Common myeloid progenitor, CD34-positive (primary cell): ENCODE data around the gene KLHL30.

Source experiments
- CTCF ChIA-PET: fragments of 350-600 bp; sonication (Branson Sonifier 250); formaldehyde crosslinking; loops from one replicate; lab custom pipeline; 2021; ENCODE audit warnings: antibody characterized with exemption; lab: Charles Lee
- POLR2A ChIA-PET: fragments of 350-600 bp; sonication (Branson Sonifier 250); formaldehyde crosslinking; loops from one replicate; lab custom pipeline; 2021; ENCODE audit warnings: antibody characterized with exemption; lab: Charles Lee
- DNase-seq, 3 donors: peaks; one replicate each; pipeline versions ENCODE4 v3.0.0 to v3.0.0-alpha.2; 2013
- H3K27ac ChIP-seq, 2 experiments: 1 replicate in 1 of 2; 2 replicates in 1 of 2; pipeline ENCODE4 v1.7.0; 2013; ENCODE audit warnings: inconsistent platforms in 2 of 2, low read length in 2 of 2, mild to moderate bottlenecking in 2 of 2, low read depth in 1 of 2, moderate library complexity in 1 of 2; ENCODE audit not compliant: severe bottlenecking in 2 of 2, insufficient read depth in 1 of 2, poor library complexity in 1 of 2
- H3K27me3 ChIP-seq, 5 experiments: replicated peaks in 2 of 5; 1 replicate in 3 of 5; 2 replicates in 2 of 5; pipeline versions ENCODE4 v1.6.1 to v1.7.0; 2013; ENCODE audit warnings: low read length in 4 of 5, mild to moderate bottlenecking in 2 of 5, moderate library complexity in 2 of 5, inconsistent platforms in 1 of 5; ENCODE audit not compliant: insufficient read depth in 5 of 5, control insufficient read depth in 4 of 5
- H3K36me3 ChIP-seq, 4 experiments: 1 replicate in 2 of 4; 2 replicates in 2 of 4; pipeline versions ENCODE4 v1.6.1 to v1.7.0; 2013; ENCODE audit warnings: low read length in 3 of 4, control low read depth in 1 of 4, mild to moderate bottlenecking in 1 of 4; ENCODE audit not compliant: control insufficient read depth in 4 of 4, insufficient read depth in 4 of 4
- H3K4me1 ChIP-seq, 4 experiments: 1 replicate in 3 of 4; 2 replicates in 1 of 4; pipeline versions ENCODE4 v1.6.1 to v1.7.1; 2013; ENCODE audit warnings: low read length in 3 of 4, mild to moderate bottlenecking in 3 of 4, control low read depth in 1 of 4, inconsistent platforms in 1 of 4, moderate library complexity in 1 of 4; ENCODE audit not compliant: control insufficient read depth in 4 of 4, insufficient read depth in 4 of 4; ENCODE audit errors: control extremely low read depth in 1 of 4
- H3K4me3 ChIP-seq, 7 experiments: 1 replicate in 4 of 7; 2 replicates in 3 of 7; pipeline versions ENCODE4 v1.5.1 to v1.7.0; 2013; ENCODE audit warnings: mild to moderate bottlenecking in 7 of 7, low read length in 6 of 7, moderate library complexity in 6 of 7, inconsistent platforms in 2 of 7, low read depth in 2 of 7, control low read depth in 1 of 7; ENCODE audit not compliant: insufficient read depth in 4 of 7, control insufficient read depth in 1 of 7; ENCODE audit errors: extremely low read depth in 1 of 7
- H3K9me3 ChIP-seq, 5 experiments: 1 replicate in 4 of 5; 2 replicates in 1 of 5; pipeline versions ENCODE4 v1.6.1 to v1.7.1; 2013; ENCODE audit warnings: low read length in 4 of 5, mild to moderate bottlenecking in 2 of 5, inconsistent platforms in 1 of 5, low read depth in 1 of 5, moderate library complexity in 1 of 5; ENCODE audit not compliant: control insufficient read depth in 4 of 5, insufficient read depth in 2 of 5; ENCODE audit errors: control extremely low read depth in 1 of 5
- WGBS: methylation state at CpG from one replicate; pipeline ENCODE4 v1.1.5; 2013; ENCODE audit not compliant: insufficient coverage; 5-methylcytosine and 5-hydroxymethylcytosine counted together

The KLHL30 gene

GRCh38 chr2:238127165-238128060 lies 11.1 kb upstream of the KLHL30 start:
- peak in 2 of 3 donors; percentile 29 to 49 for DNase-seq
- Histone ChIP-seq H3K4me3 (peak overlapping the region in 1 of 7 experiments; percentile 19), H3K27ac (no peak overlapping the region), H3K36me3 (no peaks in the 10 kb centered on the region), H3K9me3 (no peaks in the 10 kb centered on the region), H3K4me1 (peaks cover 0 to 2% (median 0%) of the 10 kb centered on the region in 4 experiments), H3K27me3 (peaks cover 0 to 2% (median 0%) of the 10 kb centered on the region in 5 experiments)
- WGBS: 66% methylated on average over 18 of the region's 36 CpGs
- POLR2A ChIA-PET: no interaction called here
- CTCF ChIA-PET: interaction anchor here (1.0 kb wide), 3 partner anchors 10 to 158 kb away, joined by 3 to 4 read pairs (median 3); no protein-coding TSS in a partner anchor

DNA sequence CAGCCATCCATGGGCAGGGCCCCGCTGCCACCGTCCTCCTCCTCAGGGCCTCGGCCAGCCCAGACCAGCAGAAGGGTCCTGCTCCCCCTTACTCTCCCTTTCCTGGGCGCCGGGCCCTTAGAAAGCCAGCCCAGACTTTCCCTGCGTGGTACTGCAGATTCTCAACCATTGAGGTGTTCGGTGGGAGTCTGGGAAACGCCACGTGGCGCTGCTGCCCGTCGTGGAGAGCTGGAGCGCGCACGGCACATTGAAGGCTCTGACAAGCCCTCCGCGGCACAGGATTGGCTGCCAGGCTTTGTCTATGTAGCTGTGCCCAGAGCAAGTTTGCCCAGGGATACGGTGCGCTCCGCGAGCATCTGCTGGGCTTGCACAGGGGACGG lies 10.4 kb upstream of the KLHL30 start:
- DNase-seq: no peak
- peaks cover 0 to 2% (median 0%) of the 10 kb centered on the region in 5 experiments for H3K27me3 ChIP-seq
- POLR2A ChIA-PET: no interaction called here
- CTCF ChIA-PET: interaction anchor here (1.0 kb wide), 1 partner anchor 12 kb away, joined by 3 read pairs; no protein-coding TSS in a partner anchor
- no peaks in the 10 kb centered on the region for H3K36me3 ChIP-seq
- no peak overlapping the region for H3K4me3 ChIP-seq
- peaks cover 0 to 2% (median 0%) of the 10 kb centered on the region in 4 experiments for H3K4me1 ChIP-seq
- no peak overlapping the region for H3K27ac ChIP-seq
- WGBS: 90% methylated on average over 22 of the region's 22 CpGs
- H3K9me3 ChIP-seq: no peaks in the 10 kb centered on the region

GRCh38 chr2:238128534-238129001 lies 9.9 kb upstream of the KLHL30 start:
- DNase-seq: no peak
- no peaks in the 10 kb centered on the region for H3K9me3 ChIP-seq
- WGBS: 83% methylated on average over 23 of the region's 30 CpGs
- no peak overlapping the region for H3K4me3 ChIP-seq
- no peak overlapping the region for H3K27ac ChIP-seq
- ChIA-PET CTCF (interaction anchor here (1.0 kb wide), 2 partner anchors 9 to 11 kb away, joined by 3 read pairs; no protein-coding TSS in a partner anchor), POLR2A (no interaction called here)
- H3K27me3 ChIP-seq: peaks cover 0 to 2% (median 0%) of the 10 kb centered on the region in 5 experiments
- no peaks in the 10 kb centered on the region for H3K36me3 ChIP-seq
- peaks cover 0 to 2% (median 0%) of the 10 kb centered on the region in 4 experiments for H3K4me1 ChIP-seq

- Histone ChIP-seq H3K4me3 (no peak overlapping the region), H3K36me3 (no peaks in the 10 kb centered on the region), H3K4me1 (peaks cover 0 to 2% (median 0%) of the 10 kb centered on the region in 4 experiments), H3K27me3 (peaks cover 0 to 2% (median 0%) of the 10 kb centered on the region in 5 experiments), H3K27ac (no peak overlapping the region), H3K9me3 (no peaks in the 10 kb centered on the region)
- no peak for DNase-seq
- POLR2A ChIA-PET: no interaction called here
- CTCF ChIA-PET: interaction anchor here (1.0 kb wide), 1 partner anchor 8 kb away, joined by 3 read pairs; no protein-coding TSS in a partner anchor
- 95% methylated on average over 22 of the region's 22 CpGs for WGBS
Measured at GRCh38 chr2:238129166-238130010, 9.1 kb upstream of the KLHL30 start.

DNA sequence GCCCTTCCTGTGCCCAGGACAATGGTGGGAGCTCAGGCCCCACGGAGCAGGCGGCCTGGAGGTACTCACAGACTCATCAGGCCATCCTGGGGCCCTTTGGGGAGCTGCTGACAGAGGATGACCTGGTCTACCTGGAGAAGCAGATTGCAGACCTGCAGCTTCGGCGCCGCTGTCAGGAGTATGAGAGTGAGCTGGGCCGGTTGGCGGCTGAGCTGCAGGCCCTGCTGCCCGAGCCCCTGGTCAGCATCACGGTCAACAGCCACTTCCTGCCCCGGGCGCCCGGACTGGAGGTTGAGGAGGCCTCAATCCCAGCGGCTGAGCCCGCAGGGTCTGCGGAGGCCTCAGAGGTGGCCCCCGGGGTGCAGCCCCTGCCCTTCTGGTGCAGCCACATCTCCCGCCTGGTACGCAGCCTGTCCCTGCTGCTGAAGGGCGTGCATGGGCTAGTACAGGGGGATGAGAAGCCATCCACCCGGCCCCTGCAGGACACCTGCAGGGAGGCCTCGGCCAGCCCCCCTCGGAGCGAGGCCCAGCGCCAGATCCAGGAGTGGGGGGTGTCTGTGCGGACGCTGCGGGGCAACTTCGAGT lies 8.3 kb upstream of the KLHL30 start:
- peaks cover 0 to 2% (median 0%) of the 10 kb centered on the region in 5 experiments for H3K27me3 ChIP-seq
- ChIA-PET POLR2A (no interaction called here), CTCF (no interaction called here)
- no peak overlapping the region for H3K27ac ChIP-seq
- DNase-seq: no peak
- 94% methylated on average over 28 of the region's 28 CpGs for WGBS
- H3K4me1 ChIP-seq: peaks cover 0 to 2% (median 0%) of the 10 kb centered on the region in 4 experiments
- no peaks in the 10 kb centered on the region for H3K36me3 ChIP-seq
- H3K4me3 ChIP-seq: no peak overlapping the region
- H3K9me3 ChIP-seq: no peaks in the 10 kb centered on the region

DNA sequence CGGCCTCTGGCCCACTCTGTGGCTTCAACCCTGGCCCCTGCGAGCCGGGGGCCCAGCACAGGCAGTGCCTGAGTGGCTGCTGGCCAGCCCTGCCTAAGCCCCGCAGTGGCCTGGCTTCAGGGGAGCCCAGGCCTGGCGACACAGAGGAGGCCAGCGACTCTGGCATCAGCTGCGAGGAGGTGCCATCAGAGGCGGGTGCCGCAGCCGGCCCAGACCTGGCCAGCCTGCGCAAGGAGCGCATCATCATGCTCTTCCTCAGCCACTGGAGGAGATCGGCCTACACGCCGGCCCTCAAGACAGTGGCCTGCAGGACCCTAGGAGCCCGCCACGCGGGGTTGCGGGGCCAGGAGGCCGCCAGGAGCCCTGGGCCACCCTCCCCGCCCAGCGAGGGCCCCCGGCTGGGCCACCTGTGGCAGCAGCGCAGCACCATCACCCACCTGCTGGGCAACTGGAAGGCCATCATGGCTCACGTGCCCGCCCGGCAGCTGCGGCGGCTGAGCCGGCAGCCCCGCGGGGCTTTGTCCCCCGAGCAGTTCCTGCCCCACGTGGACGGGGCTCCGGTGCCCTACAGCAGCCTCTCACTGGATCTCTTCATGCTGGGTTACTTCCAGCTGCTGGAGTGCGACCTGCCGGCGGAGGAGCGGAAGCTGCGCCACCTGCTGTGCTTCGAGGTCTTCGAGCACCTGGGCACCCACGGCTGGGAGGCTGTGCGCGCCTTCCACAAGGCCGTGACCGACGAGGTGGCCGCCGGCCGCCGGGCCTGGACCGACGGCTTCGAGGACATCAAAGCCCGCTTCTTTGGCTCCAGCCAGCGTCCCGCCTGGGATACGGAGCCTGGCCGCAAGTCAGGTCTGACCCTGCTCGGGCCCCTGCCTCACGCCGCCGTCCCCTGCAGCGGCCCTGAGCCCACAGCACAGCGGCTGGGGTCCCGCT lies 7.5 kb upstream of the KLHL30 start:
- POLR2A ChIA-PET: no interaction called here
- DNase-seq: no peak
- peaks cover 0 to 2% (median 0%) of the 10 kb centered on the region in 5 experiments for H3K27me3 ChIP-seq
- H3K4me1 ChIP-seq: peaks cover 0 to 2% (median 0%) of the 10 kb centered on the region in 4 experiments
- H3K4me3 ChIP-seq: no peak overlapping the region
- CTCF ChIA-PET: no interaction called here
- no peaks in the 10 kb centered on the region for H3K9me3 ChIP-seq
- no peaks in the 10 kb centered on the region for H3K36me3 ChIP-seq
- H3K27ac ChIP-seq: no peak overlapping the region
- 97% methylated on average over 65 of the region's 68 CpGs for WGBS
